GM23338 (cell line): ENCODE data around the gene PCSK5. TPM values are rescaled to one million over a fixed set of nuclear protein-coding genes. Genes with fewer than 3 reads are reported as not detected.

Experiments
- ATAC-seq: fragments of 200-7000 bp; cut with Tn5 transposase; 3 replicates; pipeline ENCODE4 v1.9.1; 2020
- DNase-seq: peaks from one replicate; pipeline ENCODE4 v3.0.0-alpha.2; 2015; ENCODE audit warnings: low spot score
- H2AFZ ChIP-seq: fragments of 200-600 bp; sonication (generic); 2 replicates; pipeline ENCODE4 v1.8.0; 2016; ENCODE audit warnings: antibody characterized with exemption, mild to moderate bottlenecking, moderate library complexity
- H3F3A ChIP-seq: fragments of 200-600 bp; sonication (generic); replicated peaks from 2 replicates; pipeline ENCODE4 v1.8.0; 2017; ENCODE audit warnings: antibody characterized with exemption, mixed run types, low read depth
- H3K27ac ChIP-seq: fragments of 200-600 bp; sonication (generic); 2 replicates; pipeline ENCODE4 v1.6.1; 2016; ENCODE audit warnings: low read depth
- H3K27me3 ChIP-seq: fragments of 200-600 bp; sonication (generic); 2 replicates; pipeline ENCODE4 v1.8.0; 2016; ENCODE audit warnings: mild to moderate bottlenecking, mixed run types, moderate library complexity; ENCODE audit not compliant: insufficient read depth
- H3K36me3 ChIP-seq: fragments of 200-600 bp; sonication (generic); 2 replicates; pipeline ENCODE4 v1.8.0; 2016; ENCODE audit warnings: mild to moderate bottlenecking; ENCODE audit not compliant: insufficient read depth
- H3K4me1 ChIP-seq: fragments of 200-600 bp; sonication (generic); 2 replicates; pipeline ENCODE4 v1.8.0; 2016; ENCODE audit warnings: mild to moderate bottlenecking, moderate library complexity; ENCODE audit not compliant: insufficient read depth
- H3K4me2 ChIP-seq: fragments of 200-600 bp; sonication (generic); 2 replicates; pipeline ENCODE4 v1.7.1; 2017; ENCODE audit warnings: mixed run types
- H3K4me3 ChIP-seq: fragments of 200-600 bp; sonication (generic); 2 replicates; pipeline ENCODE4 v1.6.1; 2016; ENCODE audit warnings: mixed run types
- H3K79me2 ChIP-seq: fragments of 200-600 bp; sonication (generic); replicated peaks from 2 replicates; pipeline ENCODE4 v1.8.0; 2017; ENCODE audit warnings: mild to moderate bottlenecking; ENCODE audit not compliant: insufficient read depth
- H3K9me2 ChIP-seq: fragments of 200-600 bp; sonication (generic); 2 replicates; pipeline ENCODE4 v1.8.0; 2017; ENCODE audit not compliant: insufficient read depth
- H4K20me1 ChIP-seq: fragments of 200-600 bp; sonication (generic); replicated peaks from 2 replicates; pipeline ENCODE4 v1.8.0; 2017; ENCODE audit warnings: mild to moderate bottlenecking; ENCODE audit not compliant: insufficient read depth
- H3K27ac Mint-ChIP-seq: 2 replicates; pipeline ENCODE4 v1.8.0; 2020; ENCODE audit warnings: inconsistent platforms, mild to moderate bottlenecking, moderate library complexity, mixed read lengths
- H3K27me3 Mint-ChIP-seq: 3 replicates; pipeline ENCODE4 v1.8.0; 2022; ENCODE audit warnings: low read depth, mild to moderate bottlenecking, moderate library complexity, mixed read lengths, inconsistent platforms; ENCODE audit not compliant: insufficient read depth, poor library complexity
- H3K36me3 Mint-ChIP-seq: 3 replicates; pipeline ENCODE4 v1.8.0; 2021; ENCODE audit warnings: low read depth, mild to moderate bottlenecking, inconsistent platforms, moderate library complexity, mixed read lengths
- H3K4me1 Mint-ChIP-seq: 3 replicates; pipeline ENCODE4 v1.8.0; 2020; ENCODE audit warnings: mild to moderate bottlenecking, inconsistent platforms, mixed read lengths
- H3K4me3 Mint-ChIP-seq: 3 replicates; pipeline ENCODE4 v1.8.0; 2021; ENCODE audit warnings: moderate library complexity, mild to moderate bottlenecking, inconsistent platforms, mixed read lengths
- H3K9me3 Mint-ChIP-seq: 3 replicates; pipeline ENCODE4 v1.8.0; 2020; ENCODE audit warnings: moderate library complexity, mild to moderate bottlenecking, inconsistent platforms, mixed read lengths
- ETS1 ChIP-seq: IDR thresholded peaks from 2 replicates; pipeline ENCODE4 v1.6.1; 2016; ENCODE audit warnings: antibody characterized with exemption
- EZH2 ChIP-seq: fragments of 200-600 bp; sonication (generic); IDR thresholded peaks from one replicate; pipeline ENCODE4 v1.8.0; 2017; ENCODE audit warnings: antibody characterized with exemption, mild to moderate bottlenecking, low read depth; ENCODE audit not compliant: unreplicated experiment
- JUNB ChIP-seq: IDR thresholded peaks from one replicate; pipeline ENCODE4 v1.6.1; 2016; ENCODE audit warnings: antibody characterized with exemption; ENCODE audit not compliant: unreplicated experiment
- NANOG ChIP-seq: IDR thresholded peaks from 2 replicates; pipeline ENCODE4 v1.6.1; 2016; ENCODE audit warnings: antibody characterized with exemption, borderline replicate concordance
- POLR2AphosphoS5 ChIP-seq: IDR thresholded peaks from 2 replicates; pipeline ENCODE4 v1.6.1; 2016; ENCODE audit warnings: antibody characterized with exemption, low read depth
- STAT1 ChIP-seq: IDR thresholded peaks from one replicate; pipeline ENCODE4 v1.6.1; 2016; ENCODE audit warnings: antibody characterized with exemption; ENCODE audit not compliant: unreplicated experiment
- ZNF114 ChIP-seq: fragments of 250-450 bp; sonication (Bioruptor Pico); IDR thresholded peaks from 2 replicates; pipeline ENCODE4 v1.5.0; 2020; ENCODE audit warnings: mild to moderate bottlenecking, moderate library complexity
- ZNF331 ChIP-seq: fragments of 250-450 bp; sonication (Bioruptor Pico); IDR thresholded peaks from 2 replicates; pipeline ENCODE4 v1.5.0; 2020; ENCODE audit warnings: low read depth, mild to moderate bottlenecking, moderate library complexity
- ZNF462 ChIP-seq: fragments of 250-450 bp; sonication (Bioruptor Pico); IDR thresholded peaks from 2 replicates; pipeline ENCODE4 v1.5.0; 2020; ENCODE audit warnings: mild to moderate bottlenecking, moderate library complexity
- polyA plus RNA-seq: library from polyadenylated mRNA; unstranded; fragments of >200 nt; fragmentation: Nextera tagmentation; extraction: Ambion mirVana; gene quantifications from 2 replicates; pipeline ENCODE4 v1.2.1, GENCODE V29; 2016
- total RNA-seq: library from RNA; depleted of rRNA; stranded (reverse); fragments of >200 nt; shearing (Covaris generic); gene quantifications from 2 replicates; pipeline ENCODE4 v1.2.3, GENCODE V29; 2014
- TF ChIP-seq, protein P1 (sequence below), 2 experiments: fragments of 200-600 bp in 1 of 2; sonication (generic) in 1 of 2; conservative IDR thresholded peaks; 2 replicates each; pipeline versions ENCODE4 v1.5.1 to v1.6.1; 2016 to 2017; ENCODE audit warnings: antibody characterized with exemption in 2 of 2, low read depth in 2 of 2, mild to moderate bottlenecking in 2 of 2, moderate library complexity in 1 of 2

Gene PCSK5
- total and polyA plus RNA-seq, 2 experiments from 2014 or later, result 12.3 to 34.8 TPM

- TF ChIP-seq ZNF462 (CRISPR knock-in tag), result no peak
- TF ChIP-seq, protein P1, sequence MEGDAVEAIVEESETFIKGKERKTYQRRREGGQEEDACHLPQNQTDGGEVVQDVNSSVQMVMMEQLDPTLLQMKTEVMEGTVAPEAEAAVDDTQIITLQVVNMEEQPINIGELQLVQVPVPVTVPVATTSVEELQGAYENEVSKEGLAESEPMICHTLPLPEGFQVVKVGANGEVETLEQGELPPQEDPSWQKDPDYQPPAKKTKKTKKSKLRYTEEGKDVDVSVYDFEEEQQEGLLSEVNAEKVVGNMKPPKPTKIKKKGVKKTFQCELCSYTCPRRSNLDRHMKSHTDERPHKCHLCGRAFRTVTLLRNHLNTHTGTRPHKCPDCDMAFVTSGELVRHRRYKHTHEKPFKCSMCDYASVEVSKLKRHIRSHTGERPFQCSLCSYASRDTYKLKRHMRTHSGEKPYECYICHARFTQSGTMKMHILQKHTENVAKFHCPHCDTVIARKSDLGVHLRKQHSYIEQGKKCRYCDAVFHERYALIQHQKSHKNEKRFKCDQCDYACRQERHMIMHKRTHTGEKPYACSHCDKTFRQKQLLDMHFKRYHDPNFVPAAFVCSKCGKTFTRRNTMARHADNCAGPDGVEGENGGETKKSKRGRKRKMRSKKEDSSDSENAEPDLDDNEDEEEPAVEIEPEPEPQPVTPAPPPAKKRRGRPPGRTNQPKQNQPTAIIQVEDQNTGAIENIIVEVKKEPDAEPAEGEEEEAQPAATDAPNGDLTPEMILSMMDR (conservative IDR thresholded peaks at IDR 0.05; ENCODE audit: low read depth in 2 of 2), result no peak
- no peak for TF ChIP-seq EZH2
Measured at GRCh38 chr9:75965231-75965630, 74.8 kb downstream of the PCSK5 start (continued).

- Histone ChIP-seq H3K4me2 (no peak overlapping the region), H3K27me3 (no peaks in the 10 kb centered on the region)
- H3K27ac Mint-ChIP-seq, result no peak overlapping the region
- TF ChIP-seq ETS1 (no peak), STAT1 (no peak), POLR2AphosphoS5 (no peak), JUNB (no peak), ZNF114 (CRISPR knock-in tag) (no peak), EZH2 (no peak), NANOG (no peak), ZNF331 (CRISPR knock-in tag) (no peak)
- TF ChIP-seq, protein P1 (conservative IDR thresholded peaks at IDR 0.05; ENCODE audit: low read depth in 2 of 2), result no peak
Measured at GRCh38 chr9:75967556-75967955, 77.1 kb downstream of the PCSK5 start.

More at GRCh38 chr9:75967556-75967955, 77.1 kb downstream of the PCSK5 start:
- Histone ChIP-seq H3K36me3 (no peaks in the 10 kb centered on the region), H3K9me2 (peaks cover 6% of the 10 kb centered on the region), H3K27ac (no peak overlapping the region), H3F3A (no peaks in the 10 kb centered on the region), H4K20me1 (peaks cover 3% of the 10 kb centered on the region; the same call in 1 of the 2 replicates), H2AFZ (no peak overlapping the region), H3K4me1 (0 out of 2 replicates have a peak, but pooled peaks cover 2% of the 10 kb centered on the region), H3K4me3 (no peak overlapping the region), H3K79me2 (peaks cover 94% of the 10 kb centered on the region)
- H3K9me3 Mint-ChIP-seq, result peaks cover 14% of the 10 kb centered on the region; the same call in 2 of the 3 replicates
- no peak overlapping the region for H3K4me3 Mint-ChIP-seq
- no peak for ATAC-seq
- no peak for DNase-seq
- peaks cover 1% of the 10 kb centered on the region for H3K27me3 Mint-ChIP-seq
- H3K4me1 Mint-ChIP-seq, result no peaks in the 10 kb centered on the region
- peaks cover 12% of the 10 kb centered on the region; the same call in 1 of the 3 replicates for H3K36me3 Mint-ChIP-seq
